ENCODE data around the gene BPIFA1.

DNA sequence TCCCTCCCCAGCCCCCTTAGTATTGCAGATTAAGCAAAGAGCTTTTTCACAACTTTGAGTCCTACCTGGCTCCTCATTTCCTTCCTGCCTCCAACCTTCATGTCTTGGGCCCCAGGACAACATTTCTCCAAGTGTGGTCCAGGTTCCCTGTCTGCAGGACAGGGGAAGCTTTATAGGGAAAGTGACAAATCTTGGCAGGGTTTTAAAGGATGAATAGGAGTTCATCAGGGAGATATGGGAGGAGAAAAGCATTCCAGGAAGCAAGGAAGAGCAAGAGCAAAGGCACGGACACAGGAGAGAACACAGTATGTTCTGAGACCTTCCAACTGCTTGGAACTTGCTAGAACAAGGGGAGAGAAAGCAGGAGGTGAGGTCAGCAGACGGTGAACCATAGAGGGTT, 49.1 kb downstream of the BPIFA1 start:
- TF ChIP-seq, protein P1, sequence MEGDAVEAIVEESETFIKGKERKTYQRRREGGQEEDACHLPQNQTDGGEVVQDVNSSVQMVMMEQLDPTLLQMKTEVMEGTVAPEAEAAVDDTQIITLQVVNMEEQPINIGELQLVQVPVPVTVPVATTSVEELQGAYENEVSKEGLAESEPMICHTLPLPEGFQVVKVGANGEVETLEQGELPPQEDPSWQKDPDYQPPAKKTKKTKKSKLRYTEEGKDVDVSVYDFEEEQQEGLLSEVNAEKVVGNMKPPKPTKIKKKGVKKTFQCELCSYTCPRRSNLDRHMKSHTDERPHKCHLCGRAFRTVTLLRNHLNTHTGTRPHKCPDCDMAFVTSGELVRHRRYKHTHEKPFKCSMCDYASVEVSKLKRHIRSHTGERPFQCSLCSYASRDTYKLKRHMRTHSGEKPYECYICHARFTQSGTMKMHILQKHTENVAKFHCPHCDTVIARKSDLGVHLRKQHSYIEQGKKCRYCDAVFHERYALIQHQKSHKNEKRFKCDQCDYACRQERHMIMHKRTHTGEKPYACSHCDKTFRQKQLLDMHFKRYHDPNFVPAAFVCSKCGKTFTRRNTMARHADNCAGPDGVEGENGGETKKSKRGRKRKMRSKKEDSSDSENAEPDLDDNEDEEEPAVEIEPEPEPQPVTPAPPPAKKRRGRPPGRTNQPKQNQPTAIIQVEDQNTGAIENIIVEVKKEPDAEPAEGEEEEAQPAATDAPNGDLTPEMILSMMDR (IDR thresholded peaks at IDR 0.05): no peak
- no peak for TF ChIP-seq POLR2A (IDR thresholded peaks at IDR 0.05)

Measured in heart left ventricle (tissue), 13 donors.